Effector CD8-positive, alpha-beta T cell (primary cell): Measurements from ENCODE around the gene CNTN2.

ENCODE experiments used
- DNase-seq: peaks from one replicate; lab custom pipeline; 2025; lab: John Stamatoyannopoulos, UW

CNTN2 gene

DNA sequence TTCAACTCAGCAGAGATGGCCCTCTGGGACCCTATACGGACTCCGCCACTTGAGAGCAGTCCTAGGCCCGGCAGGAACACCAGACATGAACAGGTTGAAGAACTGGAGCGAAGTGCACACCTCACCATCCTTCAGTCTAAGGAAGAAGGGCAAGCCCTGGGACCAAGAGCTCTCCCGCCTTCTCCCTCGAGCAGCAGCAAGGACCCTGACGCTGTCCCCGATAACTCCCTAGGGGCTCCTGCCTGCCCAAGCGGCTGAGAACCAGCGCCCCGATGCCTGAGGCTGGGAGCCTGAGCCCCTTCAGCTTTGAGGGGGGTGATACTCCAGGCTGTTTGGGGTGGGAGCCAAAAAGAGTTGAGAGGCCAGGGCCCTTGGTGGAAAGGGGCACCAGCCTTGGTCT lies 31.1 kb downstream of the CNTN2 start:
- DNase-seq, result no peak

DNA sequence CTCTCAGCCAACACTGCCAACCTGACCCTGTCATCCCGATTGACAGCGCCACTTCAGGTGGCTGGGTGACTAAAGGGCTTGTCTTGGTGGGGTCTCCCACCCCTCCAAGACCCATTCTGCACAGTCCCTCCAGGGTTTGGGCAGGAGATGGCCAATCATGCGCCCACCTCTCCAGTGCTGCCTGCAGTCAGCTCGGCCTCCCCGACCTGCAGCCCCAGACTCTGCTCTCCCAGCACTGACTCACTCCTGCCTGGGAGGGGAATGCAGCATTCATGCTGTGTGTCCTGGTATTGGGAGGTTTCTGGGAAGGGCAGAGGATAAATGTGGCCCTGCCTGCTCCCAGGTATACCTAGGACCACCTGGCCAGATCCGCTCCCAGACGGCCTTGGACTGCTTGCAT lies 31.5 kb downstream of the CNTN2 start:
- no peak for DNase-seq

DNA sequence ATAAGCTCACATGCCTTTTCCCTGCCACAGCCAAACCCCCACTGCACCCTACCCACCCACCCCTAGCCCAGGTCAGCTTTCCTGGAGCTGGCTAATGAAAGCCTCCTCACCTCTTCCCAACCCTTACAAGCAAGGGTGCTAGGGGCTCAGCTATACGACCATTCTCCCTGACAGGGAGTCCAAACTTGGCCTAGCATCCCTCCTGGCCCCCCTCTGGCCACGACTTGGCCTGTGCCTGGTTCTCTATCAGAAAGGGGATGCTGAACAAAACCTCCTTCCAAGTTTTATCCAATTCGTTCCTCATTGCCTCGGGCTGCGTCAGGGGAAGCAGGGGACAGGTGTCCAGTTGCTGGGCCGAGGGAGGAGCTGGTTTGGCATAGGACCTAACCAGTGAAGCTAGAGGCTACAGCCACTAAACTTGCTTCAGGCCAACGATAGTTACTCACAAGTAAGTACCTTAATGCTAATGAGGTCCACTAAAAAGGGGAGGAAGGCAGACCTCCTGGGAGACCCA lies 32.7 kb downstream of the CNTN2 start:
- no peak for DNase-seq

DNA sequence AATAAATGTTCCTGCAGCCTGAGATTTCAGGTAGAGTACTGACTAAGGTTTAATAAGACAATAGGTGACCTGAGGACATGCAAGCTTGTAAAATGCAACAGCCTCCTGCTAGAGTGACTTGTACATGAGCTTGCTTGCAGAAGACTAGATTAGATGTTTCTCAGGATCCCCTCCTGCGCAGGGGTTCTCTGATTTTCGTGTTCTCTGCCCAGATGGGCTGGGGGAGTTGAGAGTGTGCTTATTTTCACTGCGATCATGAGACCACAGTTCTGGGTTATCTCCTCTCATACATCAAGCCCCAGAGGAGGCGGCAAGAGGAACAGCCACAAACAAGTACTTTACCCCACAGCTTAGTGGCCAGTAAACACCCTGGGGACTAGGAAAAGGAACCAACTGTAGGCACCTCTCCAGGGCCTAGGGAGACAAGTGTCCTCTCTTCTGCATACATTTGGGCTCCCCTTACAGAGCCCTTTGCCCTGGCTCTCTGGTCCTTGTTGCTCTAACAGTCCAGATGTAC lies 33.3 kb downstream of the CNTN2 start:
- no peak for DNase-seq

DNA sequence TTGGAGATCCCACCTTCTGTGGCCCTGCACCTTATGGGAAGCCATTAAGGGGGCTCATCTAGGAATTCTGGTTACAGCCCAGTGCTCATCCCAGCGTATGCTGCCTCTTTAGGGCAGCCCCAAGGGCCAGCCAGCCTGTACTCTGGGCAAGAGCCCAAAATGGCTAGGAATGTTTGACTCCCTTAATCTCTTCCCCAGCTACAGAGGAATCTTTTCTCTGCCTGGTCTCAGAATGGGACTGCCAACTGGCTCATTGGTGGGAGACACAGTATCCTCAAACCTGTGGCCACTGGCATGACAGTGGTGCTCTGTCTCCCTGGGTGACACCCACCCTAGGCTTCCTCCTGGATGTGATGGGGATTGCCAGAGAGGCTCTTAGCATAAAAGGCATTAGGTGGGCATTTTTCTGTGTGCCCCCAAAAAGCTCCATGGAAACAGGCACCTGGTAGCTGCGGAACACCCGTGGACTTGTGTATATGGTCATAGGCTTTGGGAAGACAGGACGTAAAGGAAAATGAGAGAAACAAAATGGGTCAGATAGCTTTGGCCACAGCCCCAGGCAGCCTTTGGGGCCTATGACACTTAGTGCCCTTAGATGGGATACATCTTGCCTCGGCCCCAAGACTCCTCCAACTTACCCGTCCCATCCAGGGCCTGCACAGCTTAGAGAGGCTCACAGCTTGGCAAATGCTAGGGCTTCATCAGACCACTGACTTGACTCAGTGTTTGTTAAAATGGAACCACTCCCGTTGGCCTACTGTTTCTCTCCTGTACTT lies 34.3 kb downstream of the CNTN2 start:
- DNase-seq, result no peak

DNA sequence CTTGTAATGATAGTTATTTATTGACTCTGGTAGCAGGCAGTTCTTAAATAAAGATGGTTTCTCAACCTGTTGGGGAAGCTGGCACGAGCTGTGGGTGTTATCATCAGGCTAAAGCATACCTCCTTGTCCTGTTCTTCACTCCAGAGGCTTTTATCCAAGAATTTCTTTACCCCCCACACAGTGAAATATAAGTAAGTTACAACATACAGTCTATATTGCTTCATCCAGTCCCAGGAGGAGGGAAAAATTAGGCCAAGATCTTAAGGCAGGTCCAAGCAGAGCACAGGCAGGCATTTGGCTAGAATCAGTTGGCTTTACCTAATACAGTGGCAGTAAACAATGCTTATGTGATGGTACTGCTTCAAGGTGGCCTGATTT lies 34.9 kb downstream of the CNTN2 start:
- DNase-seq, result no peak

DNA sequence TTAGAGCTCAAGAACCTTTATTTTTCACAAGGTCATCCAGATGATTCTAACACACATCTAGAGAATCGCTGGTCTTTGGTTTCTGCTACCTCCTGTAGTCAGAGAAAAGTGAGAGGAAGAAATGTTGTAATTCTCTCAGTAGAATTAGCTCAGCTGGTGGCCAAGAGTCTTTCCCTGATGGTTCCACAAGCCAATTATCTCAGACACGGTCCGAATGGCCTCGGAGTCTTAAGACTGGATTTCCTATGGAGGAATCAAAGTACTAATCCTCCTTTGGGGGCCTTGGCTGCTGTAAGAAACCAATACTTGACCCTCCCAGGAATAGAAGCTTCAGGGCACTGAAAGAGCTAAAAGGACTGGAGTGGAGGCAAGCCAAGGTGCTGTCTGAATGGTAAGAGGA lies 39.4 kb downstream of the CNTN2 start:
- no peak for DNase-seq

DNA sequence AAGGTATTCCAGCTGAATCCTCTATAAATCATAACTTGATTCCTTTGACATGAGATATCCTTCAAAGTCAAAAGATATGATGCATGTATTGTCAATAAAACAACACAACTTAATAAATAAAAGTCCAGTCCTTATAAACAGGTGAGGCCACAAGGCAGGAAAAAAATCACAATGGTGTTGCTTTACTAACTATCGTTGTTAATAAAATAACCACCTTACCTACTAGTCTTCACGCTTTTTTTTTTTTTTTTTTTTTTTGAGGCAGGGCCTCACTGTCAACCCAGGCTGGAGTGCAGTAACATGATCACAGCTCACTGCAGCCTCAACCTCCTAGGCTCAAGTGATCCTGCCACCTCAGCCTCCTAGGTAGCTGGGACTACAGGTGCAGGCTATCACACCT lies 41.3 kb downstream of the CNTN2 start, which contains the start of gene TMEM81:
Gene TMEM81 (minus strand): TSS at position 101 of the 400 bp plus-strand sequence. CDS start 140 bp downstream, outside the sequence.
- DNase-seq, result no peak

DNA sequence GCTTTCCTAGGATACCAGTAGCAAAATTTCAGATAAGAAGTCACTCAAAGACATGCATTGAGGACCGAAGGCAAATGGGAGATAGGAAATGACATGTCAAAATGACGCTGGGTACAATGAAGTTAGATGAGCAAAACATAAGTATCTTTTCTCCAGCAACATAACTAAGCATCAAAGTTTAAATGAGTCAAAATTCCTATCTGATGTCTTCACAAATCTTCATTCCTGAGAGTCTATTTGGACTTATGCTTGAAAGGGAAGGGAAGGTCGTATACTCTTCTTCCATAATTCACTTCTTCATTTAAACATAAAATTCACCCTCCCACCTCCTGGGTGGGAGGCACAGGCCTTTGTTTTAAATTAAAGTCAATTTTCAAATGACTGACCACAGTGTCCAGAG lies 45.3 kb downstream of the CNTN2 start:
- DNase-seq, result no peak

DNA sequence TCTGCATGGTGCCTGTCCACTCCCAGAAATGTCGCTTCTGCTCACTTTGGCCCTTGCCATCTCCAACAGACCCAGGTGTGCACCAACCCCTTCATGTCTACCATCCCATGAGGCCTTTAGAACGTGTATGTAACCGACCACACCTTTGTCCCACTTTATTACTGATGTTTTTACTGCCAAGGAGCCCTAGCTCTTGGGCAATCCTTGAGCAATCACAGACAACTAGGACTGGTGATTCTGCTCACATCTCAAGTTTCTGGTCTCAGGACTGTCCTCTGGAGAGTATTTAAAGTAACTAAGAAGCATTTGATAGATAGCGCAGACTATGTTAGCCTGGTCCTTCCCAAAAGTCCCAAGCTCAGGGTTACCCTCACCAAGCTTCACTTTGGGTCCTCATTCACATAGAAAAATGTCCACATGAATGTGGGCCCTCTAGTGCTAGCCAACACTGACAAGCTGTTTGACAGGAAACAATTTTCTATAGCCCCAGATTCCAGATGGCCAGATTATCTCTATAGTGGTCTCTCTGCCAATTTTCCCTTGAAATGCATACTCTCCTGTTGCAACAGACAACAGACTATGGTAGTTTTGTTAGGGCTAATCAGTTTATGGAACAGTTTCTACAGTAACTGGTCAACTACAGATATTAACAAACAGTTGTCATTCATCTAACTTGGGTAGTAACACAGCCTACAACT lies 48.2 kb downstream of the CNTN2 start:
- DNase-seq, result no peak

DNA sequence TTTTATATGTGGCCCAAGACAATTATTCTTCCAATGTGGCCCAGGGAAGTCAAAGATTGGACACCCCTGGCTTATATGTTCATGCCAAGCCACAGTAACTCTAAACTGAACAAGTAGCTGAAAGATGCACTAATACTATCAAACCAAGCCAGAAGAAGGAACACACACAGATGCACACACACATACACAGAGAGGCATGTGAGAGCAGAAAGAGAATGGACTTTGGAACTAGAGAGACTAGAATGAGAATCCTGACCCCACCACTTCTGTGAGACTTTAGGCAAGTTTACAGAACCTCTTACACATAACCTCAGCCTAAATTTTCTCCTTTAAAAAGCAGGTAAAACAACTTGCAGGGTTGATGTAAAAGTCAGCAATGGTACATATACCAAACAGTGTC lies 52.4 kb downstream of the CNTN2 start:
- no peak for DNase-seq

DNA sequence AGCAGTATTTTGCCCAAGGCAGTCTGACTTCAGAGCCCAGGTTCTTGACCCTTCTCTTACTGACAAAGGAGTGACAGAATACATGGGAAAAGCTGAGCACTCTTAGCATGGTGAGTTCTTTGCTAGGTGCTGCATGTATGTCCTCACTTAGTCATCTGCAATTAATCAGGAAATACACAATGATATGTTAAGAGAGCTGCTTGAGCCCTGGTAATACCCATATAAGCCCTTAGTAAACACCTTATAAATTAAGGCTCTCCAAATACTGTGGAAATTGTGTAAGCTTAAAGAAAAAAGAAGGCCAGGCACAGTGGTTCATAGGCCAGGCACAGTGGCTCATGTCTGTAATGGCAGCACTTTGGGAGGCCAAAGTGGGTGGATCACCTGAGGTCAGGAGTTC lies 55.2 kb downstream of the CNTN2 start:
- no peak for DNase-seq

DNA sequence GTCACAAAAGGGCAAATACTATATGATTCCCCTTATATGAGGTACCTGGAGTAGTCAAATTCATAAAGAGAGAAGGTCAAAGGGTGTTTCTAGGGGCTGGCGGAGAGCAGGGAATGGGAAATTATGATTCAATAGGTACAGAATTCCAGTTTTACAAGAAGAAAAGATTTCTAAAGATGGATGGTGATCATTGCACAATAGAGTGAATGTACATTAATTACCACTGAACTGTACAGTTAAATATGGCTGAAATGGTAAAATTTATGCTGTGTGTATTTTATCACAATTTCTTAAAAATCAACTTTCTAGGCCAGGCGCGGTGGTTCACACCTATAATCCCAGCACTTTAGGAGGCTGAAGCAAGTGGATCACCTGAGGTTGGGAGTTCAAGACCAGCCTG lies 59.4 kb downstream of the CNTN2 start:
- no peak for DNase-seq

DNA sequence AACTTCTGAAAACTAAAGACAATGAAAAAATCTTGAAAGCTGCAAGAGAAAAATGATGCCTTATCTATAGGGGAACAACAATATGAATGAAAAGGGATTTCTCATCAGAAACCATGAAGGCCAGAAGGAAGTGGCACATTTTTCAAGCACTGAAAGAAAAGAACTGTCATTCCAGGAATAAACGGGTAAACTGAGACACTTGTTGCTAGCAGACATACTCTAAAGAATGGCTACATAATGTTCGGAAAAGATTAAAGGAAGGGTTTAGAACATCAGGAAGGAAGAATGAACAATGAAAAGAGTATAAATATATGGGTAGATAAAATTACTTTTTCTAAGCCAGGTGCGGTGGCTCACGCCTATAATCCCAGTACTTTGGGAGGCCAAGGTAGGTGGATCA lies 64.3 kb downstream of the CNTN2 start:
- no peak for DNase-seq

DNA sequence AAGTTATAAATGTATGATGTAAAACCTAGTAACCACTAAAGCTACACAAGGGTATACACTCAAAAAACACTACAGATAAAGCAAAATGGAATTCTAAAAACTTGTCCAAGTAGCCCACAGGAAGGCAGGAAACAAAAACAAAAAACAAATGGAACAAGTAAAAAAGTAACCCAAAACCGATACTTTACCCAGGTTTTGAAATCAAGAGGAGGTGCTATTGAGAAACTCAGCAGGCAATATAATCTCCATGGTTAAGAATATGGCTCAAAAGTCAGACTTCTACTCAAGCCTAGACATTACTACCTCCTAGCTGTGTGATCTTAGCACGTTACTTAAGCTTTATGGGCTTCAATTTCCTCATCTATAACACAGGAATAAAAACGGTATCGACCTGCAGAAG lies 65.5 kb downstream of the CNTN2 start:
- DNase-seq, result no peak

DNA sequence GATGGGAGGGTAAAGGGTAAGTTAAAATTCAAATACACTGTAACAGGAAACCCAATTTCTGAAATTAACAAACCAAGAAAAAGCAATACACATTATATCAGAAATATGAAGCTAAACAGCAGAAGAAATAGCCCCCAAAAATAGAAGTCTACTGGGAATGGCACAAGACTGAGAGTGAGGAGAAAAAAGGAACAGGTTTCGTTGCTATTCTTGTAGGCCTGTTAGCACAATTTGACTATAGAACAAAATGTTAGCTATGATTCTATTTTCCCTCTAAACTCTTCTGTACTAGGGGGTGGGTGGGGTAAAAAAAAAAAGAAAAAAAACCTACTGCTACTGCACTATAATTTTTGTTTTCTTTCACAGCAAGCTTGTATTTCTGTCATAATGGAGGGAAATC lies 66.3 kb downstream of the CNTN2 start:
- no peak for DNase-seq

DNA sequence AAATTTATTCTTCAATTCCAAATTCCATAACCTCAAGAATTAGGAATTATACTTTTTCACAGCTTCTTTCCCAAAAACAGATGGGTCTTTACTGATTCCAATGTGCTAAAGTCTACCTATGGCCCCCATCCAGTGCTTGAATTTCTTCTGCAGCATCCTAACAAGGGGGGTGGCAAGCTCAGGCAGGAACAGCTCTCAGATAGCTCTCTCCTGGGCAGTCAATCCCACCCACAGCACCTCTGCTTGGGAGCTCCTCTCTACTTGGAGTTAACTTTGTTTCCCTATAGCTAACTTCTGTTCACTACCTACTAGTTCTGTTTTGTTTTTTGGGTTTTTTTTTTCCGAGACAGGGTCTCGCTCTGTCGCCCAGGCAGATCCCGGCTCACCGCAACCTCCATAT lies 66.7 kb downstream of the CNTN2 start:
- no peak for DNase-seq

DNA sequence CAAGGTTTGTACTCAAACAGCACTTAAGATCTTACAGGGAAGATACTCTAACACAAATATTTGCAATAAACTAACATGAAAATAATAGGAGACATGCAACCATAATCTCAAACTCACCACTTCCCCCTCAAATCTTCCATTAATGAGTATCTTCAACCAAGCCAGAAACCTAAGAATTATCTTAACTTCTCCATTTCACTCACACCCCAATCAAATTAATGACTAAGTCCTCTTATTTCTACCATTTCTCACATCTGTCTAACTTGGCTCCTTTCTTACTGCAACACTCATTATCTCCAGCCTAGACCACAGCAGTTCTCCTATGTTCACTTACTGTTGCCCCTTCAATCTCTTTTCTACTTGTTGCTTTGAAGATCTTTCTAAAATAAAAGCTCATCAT lies 68.3 kb downstream of the CNTN2 start:
- no peak for DNase-seq

DNA sequence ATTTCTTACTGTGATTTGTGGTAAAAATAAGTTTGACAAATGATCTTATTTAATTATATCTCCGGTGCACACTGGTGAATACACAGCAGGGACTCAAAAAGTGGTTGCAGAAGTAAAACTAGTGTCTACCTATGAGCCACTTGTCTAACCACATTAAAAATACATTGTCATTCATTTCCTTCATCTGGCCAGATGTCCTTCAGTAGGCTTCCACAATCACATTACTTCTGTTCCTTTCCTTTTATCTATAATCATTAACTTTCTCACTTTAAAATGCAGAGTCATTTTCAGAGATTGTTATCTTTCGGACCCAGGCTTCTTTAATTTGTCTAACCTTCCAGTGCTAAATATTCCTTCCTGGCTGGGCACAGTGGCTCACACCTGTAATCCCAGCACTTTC lies 75.7 kb downstream of the CNTN2 start:
- DNase-seq, result no peak

DNA sequence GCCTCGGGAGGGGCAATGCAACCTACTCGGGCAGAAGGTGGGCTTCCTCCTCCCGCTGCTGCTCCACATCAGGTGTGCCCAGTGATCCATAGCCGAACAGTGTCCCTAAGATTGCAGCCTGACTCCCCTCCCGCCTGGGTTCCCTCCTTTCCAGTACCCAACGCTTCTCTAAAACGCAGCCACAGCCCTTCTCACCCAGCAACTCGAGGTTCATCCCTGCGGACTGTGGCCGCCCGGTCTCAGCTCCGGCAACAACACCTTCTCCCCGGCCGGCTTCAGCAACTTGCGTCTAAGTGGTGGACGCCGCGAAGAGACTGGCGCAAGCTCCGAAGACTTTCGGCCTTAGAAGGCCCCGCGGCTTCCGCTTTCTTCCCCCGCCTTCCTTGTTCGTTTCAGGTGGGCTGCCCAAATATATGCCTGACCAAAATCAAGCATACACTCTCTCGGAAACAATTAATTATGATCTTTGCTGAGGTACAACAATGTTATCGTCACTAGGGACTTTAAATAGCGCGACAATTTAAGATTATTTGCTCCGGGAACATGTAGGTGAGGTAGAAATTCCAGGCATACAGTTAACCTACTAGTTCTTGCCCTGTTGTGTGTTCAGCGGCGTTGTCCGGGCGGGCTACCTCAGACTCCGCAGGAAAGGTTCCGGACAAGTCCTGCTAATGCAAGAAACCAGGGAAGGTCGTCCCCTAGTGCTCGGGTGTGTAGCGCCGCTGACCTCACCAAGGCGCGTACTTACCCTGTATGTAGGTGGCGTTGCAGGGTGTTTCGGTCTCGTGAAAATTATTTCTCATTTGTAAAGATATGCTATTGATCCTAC lies 78.9 kb downstream of the CNTN2 start, which contains the start of gene RBBP5:
Gene RBBP5 (minus strand): TSS at position 319 of the 829 bp plus-strand sequence. CDS start 105 bp downstream, at position 214.
- peak; percentile 90 for DNase-seq

DNA sequence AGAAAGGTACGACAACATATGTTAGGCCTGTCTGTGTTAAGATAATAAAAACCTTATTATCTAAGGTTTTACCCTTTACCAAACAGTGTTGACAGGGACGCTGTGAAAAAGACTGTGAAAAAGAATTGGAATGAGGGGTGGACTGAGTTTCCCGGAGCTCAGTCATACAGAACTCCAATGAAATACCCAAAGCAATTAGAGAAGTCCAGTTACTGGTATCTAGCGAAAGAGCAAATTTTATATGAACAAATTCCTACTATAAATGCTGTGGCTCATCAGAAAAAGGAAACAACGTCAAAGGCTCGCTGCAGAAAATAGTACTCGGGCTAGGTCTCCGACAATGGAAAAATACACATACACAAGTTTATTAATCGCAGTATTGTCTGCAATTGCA lies 79.5 kb downstream of the CNTN2 start:
- DNase-seq, result no peak

DNA sequence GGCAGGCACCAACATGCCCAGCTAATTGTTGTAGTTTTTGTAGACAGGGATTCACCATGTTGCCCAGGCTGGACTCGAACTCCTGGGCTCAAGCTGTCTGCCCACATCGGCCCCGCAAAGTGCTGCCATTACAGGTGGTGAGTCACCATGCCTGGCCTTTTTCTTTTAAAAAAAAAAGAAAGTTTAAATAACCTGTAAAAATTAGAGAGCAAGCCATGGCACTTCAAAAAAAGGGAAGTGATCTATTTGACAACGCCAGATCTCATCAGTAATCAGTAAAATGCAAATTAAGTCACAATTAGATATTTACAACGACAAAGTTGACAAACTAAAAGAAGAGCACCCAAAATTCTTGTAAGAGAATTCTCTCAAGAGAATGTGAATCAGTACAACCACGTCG lies 81.7 kb downstream of the CNTN2 start:
- no peak for DNase-seq
